HG03457 (cell line): Measurements from ENCODE around the gene SLBP.

Source experiments
- ATAC-seq: cut with Tn5 transposase; IDR thresholded peaks from one replicate; pipeline ENCODE4 v1.9.1; 2021; ENCODE audit warnings: moderate number of reproducible peaks; ENCODE audit not compliant: unreplicated experiment

The SLBP gene

DNA sequence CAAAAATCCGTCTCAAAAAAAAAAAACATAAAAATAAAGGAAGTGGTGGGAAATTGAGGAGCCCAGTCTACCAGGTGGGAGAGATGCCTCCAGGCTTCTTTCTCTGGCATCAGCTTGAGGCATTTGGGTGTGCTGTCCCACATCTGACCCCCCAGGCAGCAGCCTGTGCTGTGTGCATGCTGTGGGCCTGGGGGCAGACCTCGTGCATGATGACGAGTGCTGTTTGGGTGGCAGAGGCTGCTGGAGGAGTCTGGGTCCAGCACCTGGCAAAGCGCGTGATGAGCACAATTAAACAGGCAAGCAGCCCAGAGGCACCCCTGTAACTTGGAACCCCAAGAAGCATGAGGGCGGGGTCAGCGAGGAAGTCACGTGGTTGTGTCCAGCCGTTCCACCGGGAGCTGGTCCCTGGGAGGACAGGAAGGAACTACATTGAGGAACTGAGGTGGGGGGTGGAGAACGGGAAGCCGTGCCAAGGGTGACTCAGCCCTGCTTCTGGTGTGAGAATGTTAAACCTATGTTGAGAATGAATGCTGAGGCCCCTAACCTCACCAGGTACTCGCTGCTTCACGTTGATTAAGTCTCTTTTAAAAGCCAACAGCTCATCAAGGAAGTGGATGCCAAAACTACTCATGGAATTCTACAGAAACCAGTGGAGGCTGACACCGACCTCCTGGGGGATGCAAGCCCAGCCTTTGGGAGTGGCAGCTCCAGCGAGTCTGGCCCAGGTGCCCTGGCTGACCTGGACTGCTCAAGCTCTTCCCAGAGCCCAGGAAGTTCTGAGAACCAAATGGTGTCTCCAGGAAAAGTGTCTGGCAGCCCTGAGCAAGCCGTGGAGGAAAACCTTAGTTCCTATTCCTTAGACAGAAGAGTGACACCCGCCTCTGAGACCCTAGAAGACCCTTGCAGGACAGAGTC is 15.3 kb upstream of the SLBP start:
- ATAC-seq, result no peak

DNA sequence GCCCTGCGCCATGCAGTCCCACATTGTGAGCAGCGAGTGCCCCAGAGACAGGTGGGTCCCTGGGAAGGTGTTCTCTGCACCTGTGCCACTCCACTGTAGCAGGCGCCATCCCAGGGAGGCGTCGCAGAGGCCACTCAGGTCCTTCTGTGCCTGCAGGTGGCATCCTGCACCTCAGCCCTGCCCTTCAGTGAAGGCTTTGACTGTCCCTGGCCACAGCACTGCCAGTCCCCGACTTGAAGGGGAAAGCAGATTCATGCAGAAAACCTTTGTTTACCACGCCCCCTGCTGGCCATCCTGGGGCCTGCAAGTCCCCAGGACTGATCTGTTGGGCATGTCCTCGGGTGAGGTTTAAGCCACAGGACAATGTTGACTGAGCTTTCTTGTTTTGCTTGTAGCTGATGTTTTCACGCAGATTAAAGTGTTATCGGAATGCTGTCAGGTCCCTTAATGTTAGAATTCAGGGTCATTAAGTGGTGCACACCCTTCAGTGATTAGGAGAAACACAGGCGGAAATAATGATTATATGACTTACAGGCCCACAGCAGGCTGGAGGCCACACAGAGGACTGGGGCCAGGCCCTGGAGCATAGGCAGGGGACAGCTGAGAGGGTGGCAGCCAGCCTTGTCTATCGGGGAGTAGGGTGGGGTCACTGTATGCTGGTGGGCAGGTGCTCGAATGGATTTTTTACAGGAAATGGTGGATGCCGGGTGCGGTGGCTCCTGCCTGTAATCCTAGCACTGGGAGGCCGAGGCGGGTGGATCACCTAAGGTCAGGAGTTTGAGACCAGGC is 14.2 kb upstream of the SLBP start:
- ATAC-seq, result no peak

DNA sequence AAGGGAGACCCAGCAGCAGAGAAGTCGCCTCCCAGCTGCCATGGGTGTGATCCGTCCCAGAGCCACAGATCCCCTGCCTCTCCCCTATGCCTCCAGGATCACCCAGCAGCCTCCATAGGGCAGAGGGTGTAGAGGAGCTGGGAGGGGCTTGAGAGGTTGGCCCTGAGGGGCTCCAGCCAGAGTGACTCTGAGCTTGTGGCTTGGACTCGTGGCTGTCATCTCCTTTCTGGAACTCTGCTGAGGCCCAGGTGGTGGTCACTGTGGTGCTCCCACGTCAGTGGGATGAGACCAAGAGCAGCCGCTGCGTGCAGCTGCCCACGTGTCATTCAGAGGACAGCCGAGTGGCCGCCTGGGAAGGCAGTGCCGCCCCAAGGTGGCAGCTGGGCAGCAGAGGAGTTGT is 13.4 kb upstream of the SLBP start:
- no peak for ATAC-seq

DNA sequence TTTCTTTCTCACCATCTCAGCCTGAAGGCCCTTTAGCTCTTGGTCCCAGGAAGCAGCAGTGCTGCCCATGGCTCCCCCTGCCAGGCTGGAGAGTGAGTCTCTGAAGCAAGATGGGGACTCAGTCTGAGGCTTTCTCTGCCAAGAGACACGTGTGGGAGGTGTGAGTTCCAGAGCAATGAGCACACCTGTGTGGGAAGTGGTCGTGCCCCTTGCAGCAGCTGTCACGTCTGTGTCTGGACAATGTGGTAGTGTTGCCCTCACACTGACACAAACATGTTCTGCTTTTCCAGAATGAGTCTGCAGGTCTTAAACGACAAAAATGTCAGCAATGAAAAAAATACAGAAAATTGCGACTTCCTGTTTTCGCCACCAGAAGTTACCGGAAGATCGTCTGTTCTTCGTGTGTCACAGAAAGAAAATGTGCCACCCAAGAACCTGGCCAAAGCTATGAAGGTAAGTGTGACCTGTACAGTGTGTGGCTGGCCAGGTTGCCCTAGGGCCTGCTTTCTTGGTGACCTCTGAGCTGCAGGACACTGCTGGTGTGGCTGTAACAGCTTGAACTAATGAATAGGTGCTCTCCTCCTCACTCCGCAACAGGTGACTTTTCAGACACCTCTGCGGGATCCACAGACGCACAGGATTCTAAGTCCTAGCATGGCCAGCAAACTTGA is 11.1 kb upstream of the SLBP start:
- ATAC-seq, result no peak

DNA sequence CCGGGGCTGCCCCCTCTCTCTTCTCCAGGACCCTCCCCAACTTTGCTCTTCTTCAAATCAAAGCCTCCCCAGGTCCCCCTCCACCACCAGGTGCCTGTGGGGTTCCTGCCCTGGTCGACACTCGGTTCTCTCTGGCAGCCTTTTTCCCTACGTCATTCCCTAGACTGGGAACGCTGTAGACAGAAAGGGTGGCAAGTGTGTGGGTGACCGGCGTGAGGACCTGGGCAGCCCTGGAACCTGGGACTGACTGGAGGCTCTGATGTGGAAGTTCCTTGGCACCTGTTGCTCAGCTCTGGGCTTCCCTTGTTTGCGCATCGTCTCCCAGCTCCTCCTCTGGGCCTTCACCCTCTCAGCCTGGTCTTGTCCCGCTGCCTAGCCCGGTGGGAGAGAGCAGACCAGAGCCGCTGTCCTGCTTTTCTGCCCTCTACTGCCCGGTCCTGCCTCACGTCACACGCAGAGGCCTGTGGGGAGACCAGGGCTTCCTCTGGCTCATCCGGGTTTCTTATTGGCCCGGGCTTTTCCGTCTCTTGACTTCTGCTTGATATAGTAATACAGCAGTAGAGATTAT is 10.5 kb upstream of the SLBP start:
- no peak for ATAC-seq

DNA sequence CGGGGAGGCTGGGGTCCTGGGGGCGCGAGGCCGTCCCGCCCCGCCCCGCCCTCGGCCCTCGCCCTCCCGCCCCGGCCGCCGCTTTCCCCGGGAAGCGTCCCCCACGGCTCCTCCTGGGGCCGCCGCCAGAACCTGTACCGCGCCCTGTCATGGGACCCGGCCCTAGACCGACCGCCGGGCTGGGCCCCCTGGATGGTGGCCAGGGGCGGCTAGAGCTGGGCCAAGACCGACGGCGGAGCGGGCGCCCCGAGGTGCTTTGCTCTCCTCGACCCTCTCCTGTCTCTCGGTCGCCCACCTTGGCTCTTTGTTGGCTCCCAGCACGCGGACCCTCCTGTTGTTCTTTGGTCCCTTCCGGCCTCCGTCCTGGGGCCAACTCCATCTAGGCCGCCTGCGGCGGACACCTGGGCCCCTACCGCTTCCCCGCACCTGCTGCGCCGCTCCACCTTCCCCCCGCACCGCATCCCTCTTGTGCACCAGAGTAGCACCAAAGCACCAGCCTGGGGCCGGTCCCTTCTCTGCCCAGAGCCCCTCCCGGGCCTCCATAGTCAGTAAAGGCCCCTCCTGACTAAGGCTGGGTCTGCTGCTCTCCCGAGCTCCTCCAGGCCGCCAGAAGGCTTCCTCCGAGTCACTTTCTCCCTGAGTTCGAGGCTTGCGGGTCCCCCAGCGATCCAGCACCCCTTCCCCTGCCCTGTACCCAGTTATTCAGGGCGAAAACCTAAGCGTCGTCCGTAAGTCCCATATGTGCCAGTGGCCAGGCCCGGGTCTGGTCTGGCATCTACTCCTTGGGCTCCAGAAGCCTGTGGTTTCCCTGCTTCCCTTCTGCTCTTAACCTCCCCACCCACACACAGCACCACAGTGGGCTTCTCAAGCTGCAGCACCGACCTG is 9.8 kb upstream of the SLBP start:
- no peak for ATAC-seq

DNA sequence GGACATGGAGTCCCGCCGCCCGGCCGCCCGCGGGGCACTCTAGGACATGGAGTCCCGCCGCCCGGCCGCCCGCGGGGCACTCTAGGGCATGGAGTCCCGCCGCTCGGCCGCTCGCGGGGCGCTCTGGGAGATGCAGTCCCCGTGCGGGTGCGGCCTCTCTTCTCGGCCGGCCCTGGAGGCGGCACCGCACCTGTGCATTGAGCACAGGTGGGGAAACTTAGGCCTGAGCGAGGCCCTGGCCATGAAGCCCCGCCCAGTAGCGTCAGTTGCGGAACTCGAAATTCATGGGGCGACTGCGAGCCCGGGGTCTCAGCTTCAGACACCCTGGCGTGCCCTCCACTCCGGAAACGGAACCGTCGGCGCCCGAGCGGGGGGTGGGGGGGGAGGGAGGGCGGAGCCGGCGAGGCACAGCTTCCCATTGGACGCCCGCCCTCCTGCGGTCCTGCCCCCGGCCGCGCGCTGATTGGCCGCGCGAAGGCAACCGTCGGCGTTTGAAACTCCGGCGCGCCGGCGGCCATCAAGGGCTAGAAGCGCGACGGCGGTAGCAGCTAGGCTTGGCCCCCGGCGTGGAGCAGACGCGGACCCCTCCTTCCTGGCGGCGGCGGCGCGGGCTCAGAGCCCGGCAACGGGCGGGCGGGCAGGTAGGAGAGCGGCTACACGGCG is 9.0 kb upstream of the SLBP start, which contains the start of the genes TACC3 and TMEM129:
TSS of gene TACC3 (plus strand) at position 519 of the 663 bp plus-strand sequence. CDS start 1,901 bp downstream, outside the sequence.
TSS of gene TMEM129 (minus strand) at position 321 of the 663 bp plus-strand sequence. CDS start 486 bp downstream, outside the sequence.
- ATAC-seq, result peak; percentile 50

DNA sequence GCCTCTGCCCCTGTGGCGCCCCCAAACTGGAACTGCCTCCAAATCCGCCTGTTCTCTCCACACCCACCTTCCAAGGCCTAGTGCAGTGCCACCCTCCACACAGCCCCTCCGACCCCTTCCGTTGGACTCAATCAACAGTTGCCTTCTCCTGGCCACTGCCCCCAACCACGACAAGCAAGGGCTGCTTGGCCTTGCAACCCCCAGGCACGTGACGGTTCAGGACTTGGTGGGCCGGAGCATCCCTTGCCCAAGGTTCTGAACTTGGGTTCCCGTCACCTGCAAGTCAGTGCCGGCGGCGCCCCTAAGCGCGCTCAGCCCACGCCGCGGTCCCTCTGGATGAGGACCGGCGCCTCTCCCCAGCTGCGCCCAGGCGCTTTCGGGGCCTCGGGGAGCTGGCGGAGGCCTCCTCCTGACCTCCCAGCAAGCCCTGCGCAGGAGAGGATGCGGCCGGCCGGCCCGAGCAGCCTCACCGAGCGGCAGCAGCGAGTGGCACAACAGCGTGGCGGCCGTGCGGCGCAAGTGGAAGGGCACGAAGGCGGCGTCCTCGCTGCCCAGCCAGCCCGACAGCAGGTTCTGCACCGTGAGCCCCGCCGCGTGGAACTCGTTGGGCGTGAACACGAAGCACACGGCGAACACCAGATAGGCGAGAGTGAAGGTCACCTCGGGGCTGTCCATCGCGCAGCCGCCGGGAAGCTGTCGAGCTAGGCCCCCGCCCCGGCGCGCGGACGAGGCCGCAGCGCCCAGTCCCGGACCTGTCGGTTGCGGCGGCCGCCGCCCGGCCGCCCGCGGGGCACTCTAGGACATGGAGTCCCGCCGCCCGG is 8.3 kb upstream of the SLBP start:
- peak; percentile 7 for ATAC-seq

DNA sequence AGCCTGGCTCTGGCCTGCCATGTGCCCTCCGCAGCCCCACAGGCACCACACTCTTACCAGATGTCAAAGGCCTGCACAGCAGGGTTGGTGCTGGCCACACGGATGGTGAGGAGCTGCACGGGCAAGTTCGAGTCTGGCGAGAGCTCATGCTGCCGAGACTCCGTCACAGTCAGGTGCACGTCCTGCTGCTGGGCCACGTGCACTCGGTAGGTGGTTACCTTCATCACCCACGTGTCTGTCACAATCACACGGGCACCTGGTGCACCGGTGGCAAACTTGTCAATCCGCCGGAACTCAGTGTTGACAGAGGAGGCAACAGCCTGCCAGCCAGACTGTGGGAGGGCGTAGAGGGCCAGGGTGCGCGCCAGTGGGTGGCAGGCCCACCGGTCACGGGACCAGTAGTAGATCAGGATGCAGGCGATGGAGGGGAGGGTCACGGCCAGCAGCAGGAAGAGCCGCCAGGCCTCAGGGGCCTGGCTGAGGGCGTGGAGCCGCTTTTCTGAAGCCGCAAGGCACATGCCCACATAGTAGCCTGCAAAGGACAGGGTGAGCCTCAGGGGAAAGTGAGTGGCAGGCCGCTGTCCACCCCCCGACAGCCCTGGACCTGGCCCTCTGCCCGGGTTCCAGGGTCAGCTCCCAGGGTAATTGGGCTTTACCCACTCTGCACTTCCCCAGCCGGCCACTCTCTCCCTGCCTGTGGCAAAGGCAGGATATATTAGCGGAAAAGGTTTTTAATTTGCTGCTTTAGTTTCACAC is 6.2 kb upstream of the SLBP start:
- no peak for ATAC-seq

DNA sequence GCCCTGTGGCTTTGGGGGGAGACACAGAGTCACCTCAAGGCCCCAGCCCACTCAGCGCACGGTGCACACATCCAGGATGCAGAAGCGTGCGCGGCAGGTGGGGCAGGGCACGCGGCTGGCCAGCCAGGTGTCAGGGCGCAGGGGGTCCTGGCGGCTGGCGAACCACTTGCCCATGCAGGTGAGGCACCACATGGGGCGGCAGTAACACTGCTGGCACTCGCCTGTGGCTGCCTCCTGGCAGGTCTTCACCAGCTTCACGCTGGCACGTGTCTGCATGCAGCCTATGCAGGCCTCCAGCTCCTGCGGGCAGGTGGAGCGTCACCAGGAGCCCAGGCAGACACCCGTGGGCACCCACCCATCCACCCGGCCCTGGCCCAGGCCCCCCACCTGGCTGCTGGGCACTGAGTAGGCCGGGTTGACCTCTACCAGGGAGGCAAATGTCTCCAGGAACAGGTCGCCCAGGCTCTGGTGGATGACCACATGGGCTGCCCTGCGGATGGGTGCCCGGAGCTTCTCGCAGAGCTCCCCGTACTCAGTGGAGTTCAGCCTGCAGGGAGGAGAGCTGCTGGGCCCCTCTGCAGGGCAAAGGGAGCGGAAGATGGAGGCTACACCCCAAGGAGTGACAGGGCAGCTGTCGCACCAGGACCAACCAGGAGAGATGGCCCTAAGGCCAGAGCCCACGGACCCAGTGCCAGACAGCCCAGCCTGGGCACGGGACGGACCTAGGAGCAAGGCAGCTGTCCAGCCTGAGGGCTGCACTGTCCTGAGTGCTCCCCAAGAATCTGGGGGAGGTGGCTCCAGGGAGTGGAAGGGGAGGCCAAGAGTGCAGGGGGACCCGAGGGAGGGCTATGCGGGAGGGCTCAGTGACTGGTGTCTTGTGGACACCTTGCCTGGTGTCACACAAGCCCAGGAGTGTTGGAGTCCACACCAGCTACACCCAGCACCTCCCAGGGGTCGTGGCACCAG is 5.3 kb upstream of the SLBP start:
- ATAC-seq, result no peak

DNA sequence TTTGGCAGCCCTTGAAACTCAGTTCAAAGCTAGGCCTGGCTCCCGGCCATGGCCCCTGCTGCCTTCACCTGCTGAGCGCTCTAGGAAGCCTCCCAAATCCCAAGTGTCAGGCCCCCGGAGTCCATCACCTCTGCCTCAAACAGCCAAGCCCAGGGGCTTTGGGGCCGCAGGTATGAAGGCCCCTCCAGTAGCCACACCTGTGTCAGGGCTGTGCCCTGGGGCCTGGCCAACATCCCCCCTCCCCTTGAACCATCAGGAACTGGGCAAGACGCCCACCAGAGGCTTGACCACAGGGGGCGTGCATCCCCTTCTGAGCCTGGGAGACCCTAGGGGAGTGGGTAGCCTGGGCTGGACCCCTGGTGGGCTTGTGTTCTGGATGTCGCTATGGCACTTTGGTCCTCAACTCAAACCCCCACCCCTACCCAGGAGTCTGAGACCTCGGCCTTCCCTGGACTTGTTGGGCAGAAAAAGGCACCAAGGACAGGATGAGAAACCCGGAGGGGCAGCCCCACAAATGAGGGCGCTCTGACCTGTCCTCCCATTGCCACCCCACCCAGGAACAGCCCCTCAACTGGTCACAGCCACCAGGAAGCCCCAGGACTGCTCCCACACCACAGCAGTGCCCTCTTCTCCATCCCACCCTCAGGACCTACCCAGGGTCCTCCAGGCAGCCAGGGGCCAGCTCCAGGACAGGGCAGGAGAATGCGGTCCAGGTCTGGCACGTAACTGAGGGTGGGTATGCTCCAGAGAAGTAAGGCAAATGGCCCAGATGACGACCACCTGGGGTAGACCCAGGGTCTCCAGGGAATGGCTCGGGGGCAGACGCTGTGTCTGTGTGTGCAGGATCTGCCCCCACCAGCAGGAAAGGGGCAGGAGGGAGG is 4.2 kb upstream of the SLBP start:
- ATAC-seq, result no peak

DNA sequence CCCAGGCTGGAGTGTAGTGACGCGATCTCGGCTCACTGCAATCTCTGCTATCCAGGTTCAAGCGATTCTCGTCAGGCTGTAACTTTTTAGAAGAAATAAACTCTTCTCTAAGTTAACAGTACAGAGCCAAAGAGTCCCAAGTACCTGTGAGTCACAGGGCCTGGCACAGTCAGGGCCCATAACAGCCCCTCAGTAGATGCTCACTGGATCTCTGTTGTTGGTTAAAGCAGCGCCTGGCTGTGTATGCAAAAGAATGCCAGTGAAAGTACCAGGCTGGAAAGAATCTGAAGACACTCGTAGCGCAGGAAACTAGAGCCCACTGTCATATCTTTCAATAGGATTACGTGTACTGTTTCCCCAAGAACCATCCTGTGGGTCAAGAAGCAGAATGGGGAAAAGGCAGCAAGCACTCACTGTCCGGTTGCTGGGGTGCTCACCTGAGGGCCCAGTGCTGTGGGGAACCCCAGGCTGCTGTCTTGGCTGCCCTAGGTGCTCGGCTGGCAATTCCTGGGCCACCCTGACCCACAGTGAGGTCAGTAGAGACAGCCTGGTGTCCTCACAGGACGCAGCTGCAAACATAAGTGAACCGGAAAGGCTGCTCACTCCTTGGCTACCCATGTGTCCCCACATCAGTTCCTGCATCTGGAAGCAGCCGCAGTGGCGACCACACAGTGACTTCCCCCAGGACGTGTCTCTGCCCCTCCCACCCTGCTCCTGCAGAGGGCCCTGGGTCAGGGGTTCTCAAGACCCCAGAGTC is 3.1 kb upstream of the SLBP start:
- no peak for ATAC-seq

DNA sequence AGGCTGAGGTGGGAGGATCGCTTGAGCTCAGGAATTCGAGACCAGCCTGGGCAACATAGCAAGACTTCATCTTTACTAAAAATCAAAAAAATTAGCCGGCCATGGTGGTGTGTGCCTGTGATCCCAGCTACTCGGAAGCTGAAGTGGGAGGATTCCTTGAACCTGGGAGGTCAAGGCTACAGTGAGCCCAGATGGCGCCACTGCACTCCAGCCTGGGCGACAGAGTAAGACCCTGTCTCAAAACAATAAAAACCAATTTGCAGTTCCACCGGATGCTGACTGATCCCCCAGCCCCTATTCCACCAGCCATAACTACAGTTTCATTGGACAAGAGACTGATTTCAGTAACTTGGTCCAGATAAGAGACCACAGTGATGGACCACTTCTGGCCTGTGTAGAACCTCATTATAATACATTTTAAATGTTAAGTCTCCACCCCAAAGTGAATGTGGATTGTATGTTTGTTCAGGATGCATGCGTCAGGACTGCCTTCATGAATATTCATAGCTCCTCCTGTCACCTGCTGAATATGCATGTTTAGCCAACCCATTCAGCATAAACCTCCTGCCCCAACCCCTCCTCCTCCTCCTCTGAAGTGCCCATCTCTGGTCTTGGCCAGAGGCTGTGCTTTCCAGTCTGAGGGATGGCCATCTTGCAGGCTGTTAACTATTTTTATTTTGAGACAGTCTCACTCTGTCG is 2.3 kb upstream of the SLBP start:
- ATAC-seq, result no peak
